ENCODE results near the gene HABP4.

The HABP4 gene

DNA sequence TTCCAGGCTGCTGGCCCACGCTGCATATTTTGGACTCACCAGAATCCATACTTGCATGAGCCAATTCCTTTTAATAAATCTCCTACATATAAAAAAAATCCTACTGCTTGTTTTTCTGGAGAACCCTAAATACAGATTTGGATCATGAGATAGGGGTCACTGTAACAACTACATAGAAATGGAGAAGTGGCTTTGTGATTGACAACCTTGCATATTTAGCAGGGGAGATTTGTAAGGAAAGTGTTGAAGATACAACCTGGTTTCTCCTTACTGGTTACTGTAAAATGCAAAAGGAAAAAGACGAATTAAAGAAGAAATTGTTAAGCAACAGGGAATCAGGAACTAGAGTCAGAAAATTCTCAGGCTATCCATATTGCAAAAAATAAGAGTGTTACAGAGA, 74.8 kb downstream of the HABP4 start:
- no peak for FAIRE-seq

GRCh38 chr9:96532173-96532572, 82.2 kb downstream of the HABP4 start:
- FAIRE-seq: no peak

- no peak for FAIRE-seq
These were observed 90.1 kb downstream of the HABP4 start for GRCh38 chr9:96540106-96540505.
